Skeletal muscle tissue (tissue), 4 donors: ENCODE data around the gene SHANK1. TPM values are rescaled to one million over a fixed set of nuclear protein-coding genes. Genes with fewer than 3 reads are reported as not detected.
"Not testable (repeated sequence)": the region's sequence is repeated elsewhere in the genome, so short reads cannot be mapped to it uniquely, and the experiment has no call there.

Experiments
- H3K27ac ChIP-seq: one replicate; pipeline ENCODE4 v1.7.0; 2013; ENCODE audit warnings: mild to moderate bottlenecking, low read depth, low read length, inconsistent platforms
- H3K27me3 ChIP-seq, 3 donors: one replicate each; pipeline ENCODE4 v1.7.0; 2013; ENCODE audit warnings: low read length in 3 of 3; ENCODE audit not compliant: control insufficient read depth in 3 of 3, insufficient read depth in 3 of 3
- H3K36me3 ChIP-seq, 3 donors: one replicate each; pipeline ENCODE4 v1.7.0; 2013; ENCODE audit warnings: low read length in 3 of 3; ENCODE audit not compliant: control insufficient read depth in 3 of 3, insufficient read depth in 3 of 3
- H3K4me1 ChIP-seq, 3 donors: one replicate each; pipeline ENCODE4 v1.7.0; 2013; ENCODE audit warnings: low read length in 3 of 3, mild to moderate bottlenecking in 3 of 3; ENCODE audit not compliant: control insufficient read depth in 3 of 3, insufficient read depth in 3 of 3
- H3K4me3 ChIP-seq, 3 donors: one replicate each; pipeline ENCODE4 v1.7.0; 2013; ENCODE audit warnings: low read length in 3 of 3
- H3K9ac ChIP-seq, 3 donors: one replicate each; pipeline ENCODE4 v1.7.0; 2013; ENCODE audit warnings: low read length in 3 of 3, mild to moderate bottlenecking in 3 of 3, moderate library complexity in 2 of 3, low read depth in 1 of 3
- H3K9me3 ChIP-seq, 3 donors: one replicate each; pipeline ENCODE4 v1.7.0; 2013; ENCODE audit warnings: low read length in 3 of 3; ENCODE audit not compliant: control insufficient read depth in 3 of 3
- total RNA-seq: library from RNA; depleted of rRNA; stranded (reverse); fragments of >200 nt; gene quantifications from one replicate; pipeline ENCODE4 v1.2.3, GENCODE V29; 2014
- donor health status: Osteomylitis.

The SHANK1 gene
- total RNA-seq, 1 donor from 2014 or later, result 6.8 TPM

- Histone ChIP-seq H3K27ac (no peak overlapping the region), H3K36me3 (no peaks in the 10 kb centered on the region), H3K4me3 (no peak overlapping the region), H3K9me3 (no peaks in the 10 kb centered on the region), H3K27me3 (peaks cover 0 to 5% (median 2%) of the 10 kb centered on the region in 3 donors), H3K4me1 (no peaks in the 10 kb centered on the region), H3K9ac (no peak overlapping the region)
These were observed 34.3 kb upstream of the SHANK1 start for GRCh38 chr19:50753879-50754278.

- no peaks in the 10 kb centered on the region for H3K36me3 ChIP-seq
- H3K27me3 ChIP-seq, result peaks cover 0 to 5% (median 2%) of the 10 kb centered on the region in 3 donors
- no peak overlapping the region for H3K27ac ChIP-seq
- no peak overlapping the region for H3K4me3 ChIP-seq
- H3K4me1 ChIP-seq, result no peaks in the 10 kb centered on the region
- H3K9ac ChIP-seq, result no peak overlapping the region
- H3K9me3 ChIP-seq, result no peaks in the 10 kb centered on the region
These were observed 30.4 kb upstream of the SHANK1 start for GRCh38 chr19:50750010-50750409.

GRCh38 chr19:50749490-50749889, 29.9 kb upstream of the SHANK1 start:
- Histone ChIP-seq H3K36me3 (no peaks in the 10 kb centered on the region), H3K27me3 (peaks cover 0 to 5% (median 2%) of the 10 kb centered on the region in 3 donors), H3K4me1 (no peaks in the 10 kb centered on the region), H3K27ac (no peak overlapping the region), H3K9ac (no peak overlapping the region), H3K9me3 (no peaks in the 10 kb centered on the region), H3K4me3 (no peak overlapping the region)

GRCh38 chr19:50747141-50747540, 27.5 kb upstream of the SHANK1 start:
- H3K27ac ChIP-seq, H3K27me3 ChIP-seq, H3K36me3 ChIP-seq, H3K4me1 ChIP-seq, H3K9ac ChIP-seq, H3K4me3 ChIP-seq, H3K9me3 ChIP-seq: not testable (repeated sequence)

GRCh38 chr19:50745221-50745620, 25.6 kb upstream of the SHANK1 start:
- Histone ChIP-seq H3K36me3 (no peaks in the 10 kb centered on the region), H3K27me3 (peaks cover 8 to 16% (median 8%) of the 10 kb centered on the region in 3 donors), H3K9ac (no peak overlapping the region), H3K4me1 (no peaks in the 10 kb centered on the region), H3K9me3 (no peaks in the 10 kb centered on the region), H3K27ac (no peak overlapping the region), H3K4me3 (no peak overlapping the region)

GRCh38 chr19:50743537-50743936, 23.9 kb upstream of the SHANK1 start:
- no peaks in the 10 kb centered on the region for H3K36me3 ChIP-seq
- no peak overlapping the region for H3K27ac ChIP-seq
- H3K27me3 ChIP-seq, result peaks cover 15 to 31% (median 16%) of the 10 kb centered on the region in 3 donors
- no peak overlapping the region for H3K4me3 ChIP-seq
- H3K9ac ChIP-seq, result no peak overlapping the region
- no peaks in the 10 kb centered on the region for H3K4me1 ChIP-seq
- H3K9me3 ChIP-seq, result no peaks in the 10 kb centered on the region

- H3K36me3 ChIP-seq, result no peaks in the 10 kb centered on the region
- H3K9ac ChIP-seq, result no peak overlapping the region
- no peak overlapping the region for H3K27ac ChIP-seq
- no peak overlapping the region for H3K4me3 ChIP-seq
- H3K27me3 ChIP-seq, result peaks cover 19 to 34% (median 22%) of the 10 kb centered on the region in 3 donors
- H3K4me1 ChIP-seq, result no peaks in the 10 kb centered on the region
- H3K9me3 ChIP-seq, result no peaks in the 10 kb centered on the region
These were observed 21.8 kb upstream of the SHANK1 start for GRCh38 chr19:50741179-50741933.

GRCh38 chr19:50739914-50740426, 20.4 kb upstream of the SHANK1 start:
- Histone ChIP-seq H3K9ac (no peak overlapping the region), H3K36me3 (no peaks in the 10 kb centered on the region), H3K4me1 (no peaks in the 10 kb centered on the region), H3K27me3 (peaks cover 19 to 39% (median 28%) of the 10 kb centered on the region in 3 donors), H3K27ac (no peak overlapping the region), H3K9me3 (no peaks in the 10 kb centered on the region), H3K4me3 (no peak overlapping the region)

- Histone ChIP-seq H3K27me3 (peaks cover 19 to 39% (median 28%) of the 10 kb centered on the region in 3 donors), H3K4me3 (no peak overlapping the region), H3K4me1 (no peaks in the 10 kb centered on the region), H3K9me3 (no peaks in the 10 kb centered on the region), H3K27ac (no peak overlapping the region), H3K9ac (no peak overlapping the region), H3K36me3 (no peaks in the 10 kb centered on the region)
These were observed 19.7 kb upstream of the SHANK1 start for GRCh38 chr19:50739132-50739913.

GRCh38 chr19:50736338-50736737, 16.7 kb upstream of the SHANK1 start:
- Histone ChIP-seq H3K9me3 (no peaks in the 10 kb centered on the region), H3K4me3 (no peak overlapping the region), H3K4me1 (no peaks in the 10 kb centered on the region), H3K27me3 (peaks cover 13 to 35% (median 28%) of the 10 kb centered on the region in 3 donors), H3K27ac (no peak overlapping the region), H3K36me3 (no peaks in the 10 kb centered on the region), H3K9ac (no peak overlapping the region)
